ENCODE data around the gene SLC6A17.

DNA sequence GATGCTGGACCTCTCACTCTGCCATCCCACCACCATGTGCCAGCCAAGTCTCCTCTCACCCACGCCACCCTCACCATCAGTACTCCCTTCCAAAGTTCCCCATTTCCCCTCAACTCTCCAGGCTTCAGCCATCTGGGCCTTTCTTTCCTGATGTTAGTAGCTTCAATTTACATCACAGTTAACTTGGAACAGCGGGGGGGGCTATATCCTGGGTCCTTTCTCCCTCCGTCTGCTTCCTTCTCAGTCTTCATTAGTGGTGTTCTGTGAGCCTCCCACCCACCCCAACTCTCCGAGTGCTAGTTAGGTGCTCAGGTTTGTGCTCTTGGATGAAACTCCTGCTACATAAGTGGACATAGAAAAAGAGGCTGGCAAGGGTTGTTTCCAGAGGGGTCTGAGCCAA, 91.8 kb downstream of the SLC6A17 start:
- no peak for TF ChIP-seq EZH2phosphoT487 (IDR thresholded peaks at IDR 0.05; ENCODE audit: borderline replicate concordance)
- no peak for TF ChIP-seq CTCF (conservative IDR thresholded peaks at IDR 0.05; ENCODE audit: low read length)
